ENCODE results near the gene PTOV1. TPM values are rescaled to one million over a fixed set of nuclear protein-coding genes. Genes with fewer than 3 reads are reported as not detected.

Gene PTOV1
- total and polyA plus RNA-seq, 2 donors (not counting 1 experiment from before 2014, with no cell fraction given) = 144 to 230 TPM

- Histone ChIP-seq H3K9me3 (ENCODE audit: control extremely low read depth in 1 of 3, control insufficient read depth in 2 of 3, insufficient read depth in 1 of 3, low read length in 2 of 3) (no peaks in the 10 kb centered on the region), H3K27ac (ENCODE audit: low read length in 2 of 2) (no peak overlapping the region), H3K9ac (ENCODE audit: low read length) (no peak overlapping the region), H3K36me3 (replicated peaks in 1 of 2; ENCODE audit: control extremely low read depth in 1 of 2, control insufficient read depth in 1 of 2, extremely low read depth in 1 of 2, insufficient read depth in 2 of 2, low read length in 1 of 2) (peaks cover 0 to 73% of the 10 kb centered on the region in 2 experiments), H3K4me3 (ENCODE audit: control extremely low read depth in 1 of 5, extremely low read depth in 1 of 5, insufficient read depth in 1 of 5, low read depth in 2 of 5, low read length in 4 of 5) (no peak overlapping the region), H3K79me2 (ENCODE audit: control insufficient read depth, insufficient read depth, low read length) (peaks cover 36% of the 10 kb centered on the region), H3K4me2 (replicated peaks; ENCODE audit: low read depth, low read length, poor library complexity, severe bottlenecking) (no peak overlapping the region), H2AFZ (ENCODE audit: insufficient read depth, low read depth, low read length, poor library complexity, severe bottlenecking) (no peak overlapping the region), H3K27me3 (replicated peaks in 1 of 4; ENCODE audit: control extremely low read depth in 1 of 4, control insufficient read depth in 3 of 4, insufficient read depth in 4 of 4, low read length in 3 of 4) (no peaks in the 10 kb centered on the region), H4K20me1 (ENCODE audit: control insufficient read depth, insufficient read depth, low read length, poor library complexity, severe bottlenecking) (peaks cover 86% of the 10 kb centered on the region), H3K4me1 (ENCODE audit: control insufficient read depth in 2 of 2, insufficient read depth in 2 of 2, low read length in 2 of 2) (peaks cover 1 to 11% of the 10 kb centered on the region in 2 donors)
- peak; percentile 32 for DNase-seq
- no peak for TF ChIP-seq CTCF (IDR thresholded peaks at IDR 0.05)
- no peak for TF ChIP-seq EZH2 (IDR thresholded peaks at IDR 0.05; ENCODE audit: borderline replicate concordance, insufficient read depth, low read depth, low read length, poor library complexity, severe bottlenecking)
- 89% methylated on average over 8 of the region's 13 CpGs for WGBS (ENCODE audit: insufficient coverage)
- ChIA-PET POLR2A (interaction anchor here (0.7 to 1.5 kb wide), 2 partner anchors 10 to 38 kb away, joined by 3 to 7 read pairs; partner anchors contain the start of gene PTOV1), CTCF (interaction anchor here (0.6 kb wide), 1 partner anchor 587 kb away, joined by 3 read pairs; no protein-coding TSS in a partner anchor)
- Mint-ChIP-seq H3K27me3 (no peaks in the 10 kb centered on the region), H3K9me3 (ENCODE audit: insufficient read depth) (no peaks in the 10 kb centered on the region), H3K27ac (no peak overlapping the region), H3K4me1 (peaks cover 20% of the 10 kb centered on the region), H3K4me3 (no peak overlapping the region)
- intact Hi-C loops (cut with micrococcal nuclease) = no loop called here
- ATAC-seq (ENCODE audit: low read depth) = no peak
Observed at GRCh38 chr19:49861107-49861506, 10.1 kb downstream of the PTOV1 start.

- no peak overlapping the region for H3K27ac Mint-ChIP-seq
- WGBS (ENCODE audit: insufficient coverage) = 95% methylated on average over 45 of the region's 60 CpGs
- no peak for ATAC-seq (ENCODE audit: low read depth)
- no peak overlapping the region for H2AFZ ChIP-seq (ENCODE audit: insufficient read depth, low read depth, low read length, poor library complexity, severe bottlenecking)
- no peak overlapping the region for H3K9ac ChIP-seq (ENCODE audit: low read length)
- H3K9me3 Mint-ChIP-seq (ENCODE audit: insufficient read depth) = no peaks in the 10 kb centered on the region
- H3K27me3 ChIP-seq (replicated peaks in 1 of 4; ENCODE audit: control extremely low read depth in 1 of 4, control insufficient read depth in 3 of 4, insufficient read depth in 4 of 4, low read length in 3 of 4) = no peaks in the 10 kb centered on the region
- peaks cover 43% of the 10 kb centered on the region for H3K79me2 ChIP-seq (ENCODE audit: control insufficient read depth, insufficient read depth, low read length)
- H3K4me3 Mint-ChIP-seq = no peak overlapping the region
- H3K36me3 ChIP-seq (replicated peaks in 1 of 2; ENCODE audit: control extremely low read depth in 1 of 2, control insufficient read depth in 1 of 2, extremely low read depth in 1 of 2, insufficient read depth in 2 of 2, low read length in 1 of 2) = peaks cover 0 to 70% of the 10 kb centered on the region in 2 experiments
- H3K4me2 ChIP-seq (replicated peaks; ENCODE audit: low read depth, low read length, poor library complexity, severe bottlenecking) = no peak overlapping the region
- intact Hi-C loops (cut with micrococcal nuclease) = no loop called here
- H4K20me1 ChIP-seq (ENCODE audit: control insufficient read depth, insufficient read depth, low read length, poor library complexity, severe bottlenecking) = peaks cover 84% of the 10 kb centered on the region
- H3K27me3 Mint-ChIP-seq = no peaks in the 10 kb centered on the region
- H3K9me3 ChIP-seq (ENCODE audit: control extremely low read depth in 1 of 3, control insufficient read depth in 2 of 3, insufficient read depth in 1 of 3, low read length in 2 of 3) = no peaks in the 10 kb centered on the region
- H3K27ac ChIP-seq (ENCODE audit: low read length in 2 of 2) = no peak overlapping the region
- TF ChIP-seq EZH2 (IDR thresholded peaks at IDR 0.05; ENCODE audit: borderline replicate concordance, insufficient read depth, low read depth, low read length, poor library complexity, severe bottlenecking) = no peak
- TF ChIP-seq CTCF (IDR thresholded peaks at IDR 0.05) = no peak
- ChIA-PET CTCF (interaction anchor here (0.6 kb wide), 1 partner anchor 588 kb away, joined by 3 read pairs; no protein-coding TSS in a partner anchor), POLR2A (interaction anchor here (0.6 to 1.5 kb wide), 3 partner anchors 10 to 223 kb away, joined by 3 to 7 read pairs (median 4); partner anchors contain the start of gene PTOV1)
- peak; percentile 36 for DNase-seq
- peaks cover 26% of the 10 kb centered on the region for H3K4me1 Mint-ChIP-seq
- H3K4me3 ChIP-seq (ENCODE audit: control extremely low read depth in 1 of 5, extremely low read depth in 1 of 5, insufficient read depth in 1 of 5, low read depth in 2 of 5, low read length in 4 of 5) = no peak overlapping the region
- peaks cover 8 to 17% of the 10 kb centered on the region in 2 donors for H3K4me1 ChIP-seq (ENCODE audit: control insufficient read depth in 2 of 2, insufficient read depth in 2 of 2, low read length in 2 of 2)
Observed at GRCh38 chr19:49861541-49862378, 10.8 kb downstream of the PTOV1 start.
